Lung (tissue), 12 donors: Measurements from ENCODE around the gene FDXR. TPM values are rescaled to one million over a fixed set of nuclear protein-coding genes. Genes with fewer than 3 reads are reported as not detected.

ENCODE experiments used
- ATAC-seq: fragments of 200-7000 bp; cut with Tn5 transposase; one replicate; pipeline ENCODE4 v1.9.1; 2020; ENCODE audit warnings: moderate number of reproducible peaks; ENCODE audit not compliant: insufficient read depth, low FRiP score
- DNase-seq, 3 donors: peaks; one replicate each; pipeline ENCODE4 v3.0.0-alpha.2; 2013 to 2017
- H3K27ac ChIP-seq, 2 donors: one replicate each; pipeline ENCODE4 v1.5.1; 2013; ENCODE audit warnings: mild to moderate bottlenecking in 2 of 2, moderate library complexity in 2 of 2, control low read depth in 1 of 2, inconsistent platforms in 1 of 2, low read depth in 1 of 2, low read length in 1 of 2
- H3K27me3 ChIP-seq, 3 donors: one replicate each; pipeline ENCODE4 v1.5.1; 2013; ENCODE audit warnings: low read length in 2 of 3; ENCODE audit not compliant: control insufficient read depth in 3 of 3, insufficient read depth in 3 of 3
- H3K36me3 ChIP-seq, 4 donors: one replicate each; pipeline ENCODE4 v1.5.1; 2013; ENCODE audit warnings: low read length in 4 of 4, mild to moderate bottlenecking in 1 of 4, moderate library complexity in 1 of 4; ENCODE audit not compliant: control insufficient read depth in 4 of 4, insufficient read depth in 4 of 4
- H3K4me1 ChIP-seq, 5 donors: one replicate each; pipeline ENCODE4 v1.5.1; 2013; ENCODE audit warnings: low read length in 5 of 5, mild to moderate bottlenecking in 2 of 5, moderate library complexity in 1 of 5; ENCODE audit not compliant: control insufficient read depth in 5 of 5, insufficient read depth in 5 of 5
- H3K4me3 ChIP-seq: one replicate; pipeline ENCODE4 v1.5.1; 2013; ENCODE audit warnings: mild to moderate bottlenecking, control low read depth, moderate library complexity
- H3K9ac ChIP-seq, 2 donors: one replicate each; pipeline ENCODE4 v1.5.1; 2013; ENCODE audit warnings: low read length in 2 of 2, control low read depth in 1 of 2; ENCODE audit not compliant: insufficient read depth in 1 of 2
- H3K9me3 ChIP-seq, 4 donors: one replicate each; pipeline ENCODE4 v1.5.1; 2013; ENCODE audit warnings: low read length in 3 of 4, mild to moderate bottlenecking in 1 of 4, moderate library complexity in 1 of 4; ENCODE audit not compliant: control insufficient read depth in 4 of 4, insufficient read depth in 3 of 4
- CTCF ChIP-seq: IDR thresholded peaks from 2 replicates; pipeline ENCODE4 v1.5.1; 2012; ENCODE audit warnings: mild to moderate bottlenecking; ENCODE audit errors: control extremely low read depth, extremely low read depth
- WGBS, 2 donors: extraction: QIAGEN DNeasy Blood & Tissue Kit; methylation state at CpG; one replicate each; pipeline ENCODE4 v1.1.7; 2013; 5-methylcytosine and 5-hydroxymethylcytosine counted together
- polyA plus RNA-seq, 2 donors: library from polyadenylated mRNA; stranded (reverse); fragments of 200-250 nt; gene quantifications; one replicate each; pipeline ENCODE4 v1.2.1, GENCODE V29; 2013
- total RNA-seq, 2 donors: library from RNA; depleted of rRNA in 1 of 2; stranded (reverse); fragments of >200 nt in 1 of 2; gene quantifications; one replicate each; pipeline ENCODE4 v1.2.1, GENCODE V29; 2014 to 2021
- donor health status: control.
- donor health status: control.
- donor health status: Bipolar disorder and iron deficiency.
- donor health status: healthy.
- donor health status: DM: yes; HTN: yes; CAD: no.

The FDXR gene
- total and polyA plus RNA-seq, 4 donors = 7.8 to 17.5 (median 10.7) TPM

- Histone ChIP-seq H3K36me3 (no peaks in the 10 kb centered on the region), H3K4me1 (peaks cover 0 to 14% (median 3%) of the 10 kb centered on the region in 5 donors), H3K9ac (no peak overlapping the region), H3K27ac (no peak overlapping the region), H3K9me3 (peaks cover 0 to 1% (median 0%) of the 10 kb centered on the region in 4 donors), H3K27me3 (peaks cover 7 to 78% (median 60%) of the 10 kb centered on the region in 3 donors), H3K4me3 (no peak overlapping the region)
- no peak for ATAC-seq
- no peak for TF ChIP-seq CTCF
- no peak for DNase-seq
- WGBS, 2 donors = 73 to 78% methylated on average over 4 of the region's 4 CpGs
Measured at GRCh38 chr17:74857191-74857590, 15.6 kb downstream of the FDXR start.

- peaks cover 0 to 4% (median 0%) of the 10 kb centered on the region in 4 donors for H3K9me3 ChIP-seq
- peaks cover 11 to 78% (median 57%) of the 10 kb centered on the region in 3 donors for H3K27me3 ChIP-seq
- H3K9ac ChIP-seq = no peak overlapping the region
- DNase-seq = no peak
- H3K4me1 ChIP-seq = peaks cover 0 to 14% (median 0%) of the 10 kb centered on the region in 5 donors
- no peak for TF ChIP-seq CTCF
- no peak for ATAC-seq
- no peak overlapping the region for H3K4me3 ChIP-seq
- 79 to 91% methylated on average over 7 of the region's 7 CpGs for WGBS, 2 donors
- H3K27ac ChIP-seq = no peak overlapping the region
- no peaks in the 10 kb centered on the region for H3K36me3 ChIP-seq
Measured at GRCh38 chr17:74856112-74856511, 16.7 kb downstream of the FDXR start.

- Histone ChIP-seq H3K4me1 (peaks cover 0 to 10% (median 0%) of the 10 kb centered on the region in 5 donors), H3K27ac (no peak overlapping the region), H3K9ac (no peak overlapping the region), H3K27me3 (peaks cover 11 to 75% (median 55%) of the 10 kb centered on the region in 3 donors), H3K9me3 (peaks cover 0 to 6% (median 0%) of the 10 kb centered on the region in 4 donors), H3K36me3 (no peaks in the 10 kb centered on the region), H3K4me3 (no peak overlapping the region)
- no peak for DNase-seq
- WGBS, 2 donors = 86 to 92% methylated on average over 4 of the region's 4 CpGs
- ATAC-seq = no peak
- no peak for TF ChIP-seq CTCF
Measured at GRCh38 chr17:74855323-74855722, 17.5 kb downstream of the FDXR start.

- ATAC-seq (no peak), DNase-seq (no peak)
- no peak overlapping the region for H3K27ac ChIP-seq
- peaks cover 0 to 6% (median 0%) of the 10 kb centered on the region in 4 donors for H3K9me3 ChIP-seq
- H3K4me1 ChIP-seq = peaks cover 0 to 6% (median 0%) of the 10 kb centered on the region in 5 donors
- WGBS, 2 donors = 89 to 92% methylated on average over 15 to 17 of the region's 17 CpGs
- H3K4me3 ChIP-seq = no peak overlapping the region
- no peak overlapping the region for H3K9ac ChIP-seq
- no peaks in the 10 kb centered on the region for H3K36me3 ChIP-seq
- H3K27me3 ChIP-seq = peaks cover 6 to 76% (median 52%) of the 10 kb centered on the region in 3 donors
- TF ChIP-seq CTCF = no peak
Measured at GRCh38 chr17:74854792-74855191, 18.0 kb downstream of the FDXR start.
